Natural killer cell (primary cell): ENCODE data around the gene SNRK. TPM values are rescaled to one million over a fixed set of nuclear protein-coding genes. Genes with fewer than 3 reads are reported as not detected.

ENCODE experiments used
- ATAC-seq, 3 donors: fragments of 150-1000 bp in 2 of 3; fragments of 200-7000 bp in 1 of 3; cut with Tn5 transposase; 1 replicate in 1 of 3; 2 replicates in 2 of 3; pipeline ENCODE4 v1.10.0; 2021; ENCODE audit warnings: mild to moderate bottlenecking in 2 of 3, moderate library complexity in 2 of 3
- DNase-seq, 2 donors: peaks; one replicate each; pipeline versions ENCODE4 v3.0.0 to v3.0.0-alpha.2; 2013 to 2021; ENCODE audit warnings: mixed read lengths in 1 of 2
- H3K27ac ChIP-seq: one replicate; pipeline ENCODE4 v1.5.1; 2013; ENCODE audit warnings: mild to moderate bottlenecking, low read length
- H3K27me3 ChIP-seq: one replicate; pipeline ENCODE4 v1.6.1; 2013; ENCODE audit warnings: low read length; ENCODE audit not compliant: control insufficient read depth, insufficient read depth
- H3K36me3 ChIP-seq: one replicate; pipeline ENCODE4 v1.6.1; 2013; ENCODE audit warnings: low read length; ENCODE audit not compliant: control insufficient read depth, insufficient read depth
- H3K4me1 ChIP-seq: one replicate; pipeline ENCODE4 v1.6.1; 2013; ENCODE audit warnings: low read length; ENCODE audit not compliant: control insufficient read depth, insufficient read depth
- H3K4me3 ChIP-seq: one replicate; pipeline ENCODE4 v1.5.1; 2013; ENCODE audit warnings: low read length
- H3K9me3 ChIP-seq: one replicate; pipeline ENCODE4 v1.6.1; 2013; ENCODE audit warnings: low read length; ENCODE audit not compliant: control insufficient read depth, insufficient read depth
- H3K27ac Mint-ChIP-seq, 2 donors: one replicate each; pipeline ENCODE4 v1.8.0; 2022; ENCODE audit warnings: mild to moderate bottlenecking in 2 of 2, mixed read lengths in 2 of 2, moderate library complexity in 1 of 2
- H3K27me3 Mint-ChIP-seq, 2 donors: one replicate each; pipeline ENCODE4 v1.8.0; 2022; ENCODE audit warnings: low read depth in 2 of 2, mixed read lengths in 2 of 2
- H3K36me3 Mint-ChIP-seq: one replicate; pipeline ENCODE4 v1.8.0; 2022; ENCODE audit warnings: mixed read lengths
- H3K4me1 Mint-ChIP-seq, 2 donors: one replicate each; pipeline ENCODE4 v1.8.0; 2022; ENCODE audit warnings: mixed read lengths in 2 of 2
- H3K4me3 Mint-ChIP-seq: one replicate; pipeline ENCODE4 v1.8.0; 2022; ENCODE audit warnings: mild to moderate bottlenecking, moderate library complexity, mixed read lengths
- H3K9me3 Mint-ChIP-seq, 2 donors: one replicate each; pipeline ENCODE4 v1.8.0; 2022; ENCODE audit warnings: mixed read lengths in 2 of 2
- WGBS: methylation state at CpG from one replicate; pipeline ENCODE4 v1.1.7; 2013; ENCODE audit warnings: missing lambda C conversion rate; ENCODE audit not compliant: insufficient coverage; 5-methylcytosine and 5-hydroxymethylcytosine counted together
- intact Hi-C: fragments of 100-400 bp; cut with micrococcal nuclease; formaldehyde crosslinking; loops from one replicate; pipeline ENCODE4 v1.14.2; 2022
- total RNA-seq, 4 donors: library from RNA; stranded (reverse); fragments of 120-200 nt in 1 of 4; gene quantifications; one replicate each; pipeline versions ENCODE4 v1.2.3 to v1.2.4, GENCODE V29; 2013 to 2022
- TF ChIP-seq, protein P1 (sequence below): fragments of 200-600 bp; IDR thresholded peaks from one replicate; pipeline ENCODE4 v1.8.0; 2022; ENCODE audit warnings: antibody characterized with exemption

The SNRK gene
- total RNA-seq, 3 donors from 2014 or later (not counting 1 experiment from before 2014, with no cell fraction given), result 177 to 209 (median 186) TPM

DNA sequence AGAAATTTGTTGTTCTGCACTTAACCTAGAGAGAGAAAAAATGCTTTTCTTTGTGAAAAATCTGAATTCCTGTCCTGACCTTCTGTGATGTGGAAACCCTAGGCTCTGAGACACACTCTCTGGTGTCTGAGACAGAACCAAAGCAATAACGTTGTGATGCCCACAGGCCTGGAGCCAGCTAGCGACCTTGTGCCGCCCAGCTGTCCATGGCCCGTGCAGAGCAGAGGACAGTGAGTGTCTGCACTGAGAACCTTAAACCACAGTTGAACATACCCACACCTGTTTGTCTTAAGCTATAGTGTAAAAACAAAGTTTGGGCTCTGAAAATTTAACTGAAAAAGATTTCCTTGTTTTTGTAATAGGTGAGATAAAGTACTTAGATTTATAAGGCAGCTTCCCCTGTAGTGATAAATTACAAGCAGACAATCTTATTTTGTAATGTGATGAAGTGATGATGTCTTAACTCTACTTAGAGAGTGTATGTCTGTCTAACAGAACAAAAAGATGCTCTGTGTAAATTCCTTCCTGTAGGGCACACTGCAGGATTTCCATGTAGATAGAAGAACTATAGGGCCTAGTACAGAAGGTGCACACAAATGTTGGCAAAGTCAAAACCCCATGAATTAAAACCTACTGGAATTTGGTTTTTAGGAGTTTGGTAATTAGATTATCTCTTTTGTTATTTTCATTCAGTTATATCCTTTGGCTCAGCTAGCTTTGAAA is 62.7 kb downstream of the SNRK start:
- no peak overlapping the region for H3K4me3 ChIP-seq
- TF ChIP-seq, protein P1, sequence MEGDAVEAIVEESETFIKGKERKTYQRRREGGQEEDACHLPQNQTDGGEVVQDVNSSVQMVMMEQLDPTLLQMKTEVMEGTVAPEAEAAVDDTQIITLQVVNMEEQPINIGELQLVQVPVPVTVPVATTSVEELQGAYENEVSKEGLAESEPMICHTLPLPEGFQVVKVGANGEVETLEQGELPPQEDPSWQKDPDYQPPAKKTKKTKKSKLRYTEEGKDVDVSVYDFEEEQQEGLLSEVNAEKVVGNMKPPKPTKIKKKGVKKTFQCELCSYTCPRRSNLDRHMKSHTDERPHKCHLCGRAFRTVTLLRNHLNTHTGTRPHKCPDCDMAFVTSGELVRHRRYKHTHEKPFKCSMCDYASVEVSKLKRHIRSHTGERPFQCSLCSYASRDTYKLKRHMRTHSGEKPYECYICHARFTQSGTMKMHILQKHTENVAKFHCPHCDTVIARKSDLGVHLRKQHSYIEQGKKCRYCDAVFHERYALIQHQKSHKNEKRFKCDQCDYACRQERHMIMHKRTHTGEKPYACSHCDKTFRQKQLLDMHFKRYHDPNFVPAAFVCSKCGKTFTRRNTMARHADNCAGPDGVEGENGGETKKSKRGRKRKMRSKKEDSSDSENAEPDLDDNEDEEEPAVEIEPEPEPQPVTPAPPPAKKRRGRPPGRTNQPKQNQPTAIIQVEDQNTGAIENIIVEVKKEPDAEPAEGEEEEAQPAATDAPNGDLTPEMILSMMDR, result no peak
- H3K36me3 Mint-ChIP-seq, result peaks cover 42% of the 10 kb centered on the region
- peaks cover 12% of the 10 kb centered on the region for H3K9me3 ChIP-seq
- H3K27me3 ChIP-seq, result no peaks in the 10 kb centered on the region
- no peak for ATAC-seq
- peaks cover 56% of the 10 kb centered on the region for H3K36me3 ChIP-seq
- intact Hi-C loops, result no loop called here
- peaks cover 7 to 13% of the 10 kb centered on the region in 2 donors for H3K9me3 Mint-ChIP-seq
- peaks cover 50% of the 10 kb centered on the region for H3K4me1 ChIP-seq
- DNase-seq, result no peak
- WGBS, result 71% methylated on average over 4 of the region's 4 CpGs
- H3K27ac Mint-ChIP-seq, result peak overlapping the region; percentile 97 to 98
- no peaks in the 10 kb centered on the region for H3K27me3 Mint-ChIP-seq
- H3K4me3 Mint-ChIP-seq, result peak overlapping the region; percentile 66
- peak overlapping the region; percentile 85 for H3K27ac ChIP-seq
- peaks cover 82 to 88% of the 10 kb centered on the region in 2 donors for H3K4me1 Mint-ChIP-seq

DNA sequence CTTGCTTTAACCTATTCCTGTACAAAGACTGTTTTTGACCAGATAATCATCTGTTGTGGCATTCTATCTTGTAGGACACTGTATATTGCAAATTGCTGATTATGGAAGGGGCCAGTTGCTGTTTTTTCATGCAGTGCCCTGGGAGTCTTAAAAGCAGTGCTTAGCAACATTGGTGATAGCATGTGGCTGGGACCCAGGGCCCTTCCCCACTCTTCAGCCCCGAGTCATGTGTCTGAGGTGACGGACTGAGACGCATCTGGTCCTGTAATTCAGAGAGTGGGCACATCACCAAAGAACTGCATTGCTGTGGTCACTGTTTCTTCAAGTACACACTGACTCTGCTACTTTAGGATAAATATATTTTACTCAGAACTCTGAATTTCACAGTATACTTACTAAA is 63.4 kb downstream of the SNRK start:
- H3K36me3 ChIP-seq, result peaks cover 49% of the 10 kb centered on the region
- peaks cover 15% of the 10 kb centered on the region for H3K9me3 ChIP-seq
- 42% methylated on average over 3 of the region's 3 CpGs for WGBS
- H3K36me3 Mint-ChIP-seq, result peaks cover 49% of the 10 kb centered on the region
- TF ChIP-seq, protein P1, result no peak
- intact Hi-C loops, result no loop called here
- no peak overlapping the region for H3K4me3 Mint-ChIP-seq
- H3K4me3 ChIP-seq, result no peak overlapping the region
- no peaks in the 10 kb centered on the region for H3K27me3 Mint-ChIP-seq
- H3K4me1 ChIP-seq, result peaks cover 46% of the 10 kb centered on the region
- peaks cover 8 to 21% of the 10 kb centered on the region in 2 donors for H3K9me3 Mint-ChIP-seq
- H3K27ac ChIP-seq, result peak overlapping the region; percentile 24
- no peaks in the 10 kb centered on the region for H3K27me3 ChIP-seq
- no peak for ATAC-seq
- DNase-seq, result no peak
- H3K4me1 Mint-ChIP-seq, result peaks cover 84 to 88% of the 10 kb centered on the region in 2 donors
- peak overlapping the region; percentile 97 to 98 for H3K27ac Mint-ChIP-seq

DNA sequence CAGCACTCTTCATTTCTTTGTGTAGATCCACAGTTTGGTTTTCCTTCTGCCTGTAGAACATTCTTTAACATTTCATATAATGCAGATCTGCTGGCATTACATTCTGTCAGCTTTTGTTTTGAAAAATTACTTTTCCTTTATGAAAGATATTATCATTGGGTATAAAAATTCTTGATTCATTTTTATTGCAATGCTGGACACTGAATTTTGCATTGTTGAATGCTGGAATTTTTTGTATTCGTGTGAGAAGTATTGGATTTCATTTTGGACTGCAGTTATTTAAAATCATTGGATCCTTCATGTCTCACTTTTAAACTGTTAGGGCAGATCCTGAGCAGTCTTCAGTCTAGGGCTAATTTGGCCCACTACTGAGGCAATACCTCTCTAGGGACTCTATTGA is 67.1 kb downstream of the SNRK start:
- Histone ChIP-seq H3K27ac (no peak overlapping the region), H3K4me1 (peaks cover 11% of the 10 kb centered on the region), H3K27me3 (no peaks in the 10 kb centered on the region), H3K4me3 (no peak overlapping the region), H3K36me3 (peaks cover 28% of the 10 kb centered on the region), H3K9me3 (peaks cover 16% of the 10 kb centered on the region)
- peaks cover 14 to 25% of the 10 kb centered on the region in 2 donors for H3K9me3 Mint-ChIP-seq
- no peaks in the 10 kb centered on the region for H3K27me3 Mint-ChIP-seq
- 100% methylated on average over 1 of the region's 1 CpG for WGBS
- DNase-seq (no peak), ATAC-seq (no peak)
- peaks cover 51 to 55% of the 10 kb centered on the region in 2 donors for H3K4me1 Mint-ChIP-seq
- H3K4me3 Mint-ChIP-seq, result no peak overlapping the region
- intact Hi-C loops, result no loop called here
- H3K27ac Mint-ChIP-seq, result peak overlapping the region in 1 of 2 donors; percentile 47
- H3K36me3 Mint-ChIP-seq, result peaks cover 65% of the 10 kb centered on the region
- TF ChIP-seq, protein P1, result no peak
